Endothelial cell of umbilical vein (primary cell): ENCODE data around the gene YIPF7. TPM values are rescaled to one million over a fixed set of nuclear protein-coding genes. Genes with fewer than 3 reads are reported as not detected.

Experiments used
- BruUV-seq: library from RNA; stranded (reverse); fragments of 400-500 nt; replicated peaks from 2 replicates; lab custom pipeline; 2021; lab: Mats Ljungman, UMichigan
- CTCF ChIA-PET: fragments of 300-600, 350-600 bp; sonication (Branson Sonifier 250); formaldehyde crosslinking; loops from one replicate; lab custom pipeline; 2021; ENCODE audit warnings: antibody characterized with exemption, inconsistent platforms; lab: Charles Lee
- POLR2A ChIA-PET: fragments of 300-600, 350-600 bp; sonication (Branson Sonifier 250); formaldehyde crosslinking; loops from one replicate; lab custom pipeline; 2021; ENCODE audit warnings: antibody characterized with exemption, inconsistent platforms; lab: Charles Lee
- DNase-seq: peaks from one replicate; pipeline ENCODE4 v3.0.0-alpha.2; 2011; ENCODE audit warnings: low read depth, low spot score
- FAIRE-seq: peaks from 2 replicates; lab custom pipeline; 2011; peaks lifted over from hg19 to GRCh38; lab: Jason Lieb, UNC
- H2AFZ ChIP-seq: 2 replicates; pipeline ENCODE4 v1.6.0; 2012; ENCODE audit warnings: low read depth, low read length, control low read depth, inconsistent platforms
- H3K27ac ChIP-seq: 2 replicates; pipeline ENCODE4 v1.5.1; 2011; ENCODE audit warnings: low read depth, mild to moderate bottlenecking, control low read depth, low read length, moderate library complexity; ENCODE audit not compliant: insufficient read depth
- H3K27me3 ChIP-seq, 2 experiments: 2 replicates each; pipeline versions ENCODE4 v1.6.0 to v1.6.1; 2011; ENCODE audit warnings: low read length in 2 of 2, mixed read lengths in 1 of 2; ENCODE audit not compliant: control insufficient read depth in 2 of 2, insufficient read depth in 2 of 2
- H3K36me3 ChIP-seq, 2 experiments: 2 replicates in 1 of 2; 3 replicates in 1 of 2; pipeline ENCODE4 v1.5.1; 2011; ENCODE audit warnings: low read length in 2 of 2, mild to moderate bottlenecking in 1 of 2, moderate library complexity in 1 of 2; ENCODE audit not compliant: control insufficient read depth in 2 of 2, insufficient read depth in 2 of 2; ENCODE audit errors: extremely low read depth in 1 of 2
- H3K4me1 ChIP-seq: 3 replicates; pipeline ENCODE4 v1.5.1; 2011; ENCODE audit warnings: mild to moderate bottlenecking, low read length; ENCODE audit not compliant: control insufficient read depth, insufficient read depth; ENCODE audit errors: extremely low read depth
- H3K4me2 ChIP-seq: 2 replicates; pipeline ENCODE4 v1.6.1; 2011; ENCODE audit warnings: low read length, control low read depth, mixed read lengths; ENCODE audit not compliant: insufficient read depth
- H3K4me3 ChIP-seq, 3 experiments: fragments of 200-600 bp in 1 of 3; sonication (generic), shearing (Covaris generic) in 1 of 3; replicated peaks in 1 of 3; 2 replicates each; pipeline ENCODE4 v1.5.1; 2011 to 2016; ENCODE audit warnings: control low read depth in 3 of 3, low read length in 3 of 3, mild to moderate bottlenecking in 2 of 3, inconsistent platforms in 1 of 3, low read depth in 1 of 3, moderate library complexity in 1 of 3; ENCODE audit not compliant: insufficient read depth in 1 of 3
- H3K79me2 ChIP-seq: 2 replicates; pipeline ENCODE4 v1.6.0; 2012; ENCODE audit warnings: low read length, inconsistent platforms; ENCODE audit not compliant: control insufficient read depth, insufficient read depth
- H3K9ac ChIP-seq: replicated peaks from 2 replicates; pipeline ENCODE3; 2011; ENCODE audit warnings: low read length, control low read depth; ENCODE audit not compliant: insufficient read depth; ENCODE audit errors: extremely low read depth
- H3K9me1 ChIP-seq: replicated peaks from 3 replicates; pipeline ENCODE4 v1.6.0; 2011; ENCODE audit warnings: mild to moderate bottlenecking, low read length; ENCODE audit not compliant: control insufficient read depth, insufficient read depth; ENCODE audit errors: extremely low read depth
- H3K9me3 ChIP-seq: replicated peaks from 2 replicates; pipeline ENCODE4 v1.5.1; 2012; ENCODE audit warnings: low read length, inconsistent platforms; ENCODE audit not compliant: control insufficient read depth, insufficient read depth
- H4K20me1 ChIP-seq: replicated peaks from 2 replicates; pipeline ENCODE3; 2011; ENCODE audit warnings: mild to moderate bottlenecking, low read length; ENCODE audit not compliant: control insufficient read depth, insufficient read depth; ENCODE audit errors: extremely low read depth
- EZH2 ChIP-seq: IDR thresholded peaks from 2 replicates; pipeline ENCODE4 v1.6.1; 2012; ENCODE audit warnings: borderline replicate concordance, low read depth, mild to moderate bottlenecking, moderate library complexity, low read length, inconsistent platforms; ENCODE audit not compliant: severe bottlenecking
- FOS ChIP-seq: IDR thresholded peaks from 2 replicates; pipeline ENCODE4 v1.6.1; 2011; ENCODE audit warnings: mild to moderate bottlenecking, low read length, moderate library complexity, borderline replicate concordance; ENCODE audit not compliant: insufficient read depth
- GATA2 ChIP-seq: IDR thresholded peaks from 2 replicates; pipeline ENCODE4 v1.7.0; 2011; ENCODE audit warnings: low read depth, mild to moderate bottlenecking, moderate library complexity, mixed read lengths, low read length; ENCODE audit not compliant: insufficient read length, insufficient read depth
- JUN ChIP-seq: IDR thresholded peaks from 2 replicates; pipeline ENCODE4 v1.6.1; 2011; ENCODE audit warnings: borderline replicate concordance, low read depth; ENCODE audit not compliant: insufficient read length, insufficient read depth
- MYC ChIP-seq: IDR thresholded peaks from one replicate; pipeline ENCODE4 v1.6.1; 2011; ENCODE audit warnings: mild to moderate bottlenecking, low read depth, low read length
- POLR2A ChIP-seq: IDR thresholded peaks from 2 replicates; pipeline ENCODE4 v1.6.1; 2012; ENCODE audit warnings: low read depth, mild to moderate bottlenecking, control low read depth, low read length
- POLR2AphosphoS5 ChIP-seq: IDR thresholded peaks from 2 replicates; pipeline ENCODE4 v1.6.1; 2012; ENCODE audit warnings: low read depth, mild to moderate bottlenecking, control low read depth, low read length, moderate library complexity; ENCODE audit not compliant: insufficient read depth
- dilution Hi-C: fragments of 300-500 bp; cut with MboI; formaldehyde crosslinking; loops from one replicate; pipeline ENCODE4 v1.15.0; 2019; ENCODE audit warnings: low sequenced_read_pairs; ENCODE audit not compliant: extremely low pct_ligation_motif_present
- intact Hi-C: fragments of 100-400 bp; cut with micrococcal nuclease; formaldehyde crosslinking; loops from one replicate; pipeline ENCODE4 v1.10.0; 2022
- polyA plus RNA-seq, 4 experiments: library from polyadenylated mRNA; depleted of rRNA in 3 of 4; stranded (reverse) in 3 of 4; unstranded in 1 of 4; fragments of >200 nt; gene quantifications; 2 replicates each; pipeline versions ENCODE4 v1.2.1 to v1.2.3, GENCODE V29; 2011 to 2012; ENCODE audit warnings: missing spikeins in 1 of 4
- total RNA-seq: library from RNA; stranded (reverse); gene quantifications from 2 replicates; pipeline ENCODE4 v1.2.3, GENCODE V29; 2021
- TF ChIP-seq, protein P1 (sequence below), 2 donors: IDR thresholded peaks; 1 replicate in 1 of 2; 2 replicates in 1 of 2; pipeline ENCODE4 v1.5.1; 2011; ENCODE audit warnings: low read length in 2 of 2, mild to moderate bottlenecking in 2 of 2, moderate library complexity in 2 of 2, control low read depth in 1 of 2, inconsistent platforms in 1 of 2, low read depth in 1 of 2; ENCODE audit not compliant: insufficient read depth in 1 of 2; ENCODE audit errors: extremely low read depth in 1 of 2
- TF ChIP-seq, protein P2 (sequence below): IDR thresholded peaks from 2 replicates; pipeline ENCODE4 v1.6.1; 2011; ENCODE audit not compliant: insufficient read depth, insufficient read length

YIPF7 gene
- total and polyA plus RNA-seq, 2 donors (not counting 3 experiments of a cell fraction or from before 2014, with no cell fraction given) = not detected

GRCh38 chr4:44583393-44583792 lies 68.0 kb downstream of the YIPF7 start:
- no TSS peak for BruUV-seq
- no peak overlapping the region for H3K4me3 ChIP-seq

DNA sequence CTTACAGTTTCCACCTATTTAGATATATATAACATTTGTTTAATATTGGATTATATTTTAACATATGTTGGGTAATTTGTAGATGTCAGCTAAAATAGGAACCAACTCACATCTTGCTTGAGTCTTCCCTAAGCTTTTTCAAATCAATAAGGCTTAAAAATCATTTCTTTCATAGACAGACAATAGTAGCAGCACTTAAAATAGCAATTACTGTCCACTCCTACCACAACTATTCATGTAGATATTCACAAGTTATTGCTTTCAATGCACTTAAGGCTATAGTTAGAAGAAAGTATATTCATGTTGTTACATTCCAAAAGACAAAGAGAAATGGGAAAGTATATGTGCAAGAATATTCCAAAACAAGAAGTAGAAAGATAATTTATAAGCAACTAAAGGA lies 71.2 kb downstream of the YIPF7 start:
- DNase-seq = no peak
- CTCF ChIA-PET = no interaction called here
- no peaks in the 10 kb centered on the region for H3K9me1 ChIP-seq
- H3K9ac ChIP-seq = no peak overlapping the region
- H3K4me3 ChIP-seq = no peak overlapping the region
- H2AFZ ChIP-seq = no peak overlapping the region
- no peaks in the 10 kb centered on the region for H3K79me2 ChIP-seq
- TF ChIP-seq FOS (no peak), MYC (no peak), EZH2 (no peak), JUN (no peak), POLR2AphosphoS5 (no peak), GATA2 (no peak), POLR2A (no peak)
- TF ChIP-seq, protein P1, sequence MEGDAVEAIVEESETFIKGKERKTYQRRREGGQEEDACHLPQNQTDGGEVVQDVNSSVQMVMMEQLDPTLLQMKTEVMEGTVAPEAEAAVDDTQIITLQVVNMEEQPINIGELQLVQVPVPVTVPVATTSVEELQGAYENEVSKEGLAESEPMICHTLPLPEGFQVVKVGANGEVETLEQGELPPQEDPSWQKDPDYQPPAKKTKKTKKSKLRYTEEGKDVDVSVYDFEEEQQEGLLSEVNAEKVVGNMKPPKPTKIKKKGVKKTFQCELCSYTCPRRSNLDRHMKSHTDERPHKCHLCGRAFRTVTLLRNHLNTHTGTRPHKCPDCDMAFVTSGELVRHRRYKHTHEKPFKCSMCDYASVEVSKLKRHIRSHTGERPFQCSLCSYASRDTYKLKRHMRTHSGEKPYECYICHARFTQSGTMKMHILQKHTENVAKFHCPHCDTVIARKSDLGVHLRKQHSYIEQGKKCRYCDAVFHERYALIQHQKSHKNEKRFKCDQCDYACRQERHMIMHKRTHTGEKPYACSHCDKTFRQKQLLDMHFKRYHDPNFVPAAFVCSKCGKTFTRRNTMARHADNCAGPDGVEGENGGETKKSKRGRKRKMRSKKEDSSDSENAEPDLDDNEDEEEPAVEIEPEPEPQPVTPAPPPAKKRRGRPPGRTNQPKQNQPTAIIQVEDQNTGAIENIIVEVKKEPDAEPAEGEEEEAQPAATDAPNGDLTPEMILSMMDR (IDR thresholded peaks at IDR 0.05; ENCODE audit: extremely low read depth in 1 of 2, insufficient read depth in 1 of 2, low read depth in 1 of 2, low read length in 2 of 2) = no peak
- TF ChIP-seq, protein P2, sequence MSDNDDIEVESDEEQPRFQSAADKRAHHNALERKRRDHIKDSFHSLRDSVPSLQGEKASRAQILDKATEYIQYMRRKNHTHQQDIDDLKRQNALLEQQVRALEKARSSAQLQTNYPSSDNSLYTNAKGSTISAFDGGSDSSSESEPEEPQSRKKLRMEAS = no peak
- no TSS peak for BruUV-seq
- H3K27ac ChIP-seq = no peak overlapping the region
- intact Hi-C loops (no loop called here), dilution Hi-C loops (no loop called here)
- no peak for FAIRE-seq
- no peak overlapping the region for H3K4me2 ChIP-seq
- no peaks in the 10 kb centered on the region for H4K20me1 ChIP-seq
- H3K27me3 ChIP-seq = no peaks in the 10 kb centered on the region
- no peaks in the 10 kb centered on the region for H3K36me3 ChIP-seq
- no peaks in the 10 kb centered on the region for H3K4me1 ChIP-seq
- POLR2A ChIA-PET = no interaction called here
- no peaks in the 10 kb centered on the region for H3K9me3 ChIP-seq

More at GRCh38 chr4:44583393-44583792, 68.0 kb downstream of the YIPF7 start:
- no peaks in the 10 kb centered on the region for H3K36me3 ChIP-seq
- DNase-seq = no peak
- no peak overlapping the region for H3K9ac ChIP-seq
- H3K79me2 ChIP-seq = no peaks in the 10 kb centered on the region
- dilution Hi-C loops = no loop called here
- intact Hi-C loops = no loop called here
- H3K27me3 ChIP-seq = no peaks in the 10 kb centered on the region
- no peak overlapping the region for H2AFZ ChIP-seq
- H3K9me3 ChIP-seq = no peaks in the 10 kb centered on the region
- ChIA-PET CTCF (no interaction called here), POLR2A (no interaction called here)
- no peaks in the 10 kb centered on the region for H4K20me1 ChIP-seq
- no peak overlapping the region for H3K27ac ChIP-seq
- H3K4me1 ChIP-seq = no peaks in the 10 kb centered on the region
- TF ChIP-seq GATA2 (no peak), POLR2A (no peak)
- no peak overlapping the region for H3K4me2 ChIP-seq
- H3K9me1 ChIP-seq = no peaks in the 10 kb centered on the region
- FAIRE-seq = no peak
